ENCODE results near the gene MCRS1.
"Not testable (repeated sequence)": the region's sequence is repeated elsewhere in the genome, so short reads cannot be mapped to it uniquely, and the experiment has no call there.

MCRS1 gene

DNA sequence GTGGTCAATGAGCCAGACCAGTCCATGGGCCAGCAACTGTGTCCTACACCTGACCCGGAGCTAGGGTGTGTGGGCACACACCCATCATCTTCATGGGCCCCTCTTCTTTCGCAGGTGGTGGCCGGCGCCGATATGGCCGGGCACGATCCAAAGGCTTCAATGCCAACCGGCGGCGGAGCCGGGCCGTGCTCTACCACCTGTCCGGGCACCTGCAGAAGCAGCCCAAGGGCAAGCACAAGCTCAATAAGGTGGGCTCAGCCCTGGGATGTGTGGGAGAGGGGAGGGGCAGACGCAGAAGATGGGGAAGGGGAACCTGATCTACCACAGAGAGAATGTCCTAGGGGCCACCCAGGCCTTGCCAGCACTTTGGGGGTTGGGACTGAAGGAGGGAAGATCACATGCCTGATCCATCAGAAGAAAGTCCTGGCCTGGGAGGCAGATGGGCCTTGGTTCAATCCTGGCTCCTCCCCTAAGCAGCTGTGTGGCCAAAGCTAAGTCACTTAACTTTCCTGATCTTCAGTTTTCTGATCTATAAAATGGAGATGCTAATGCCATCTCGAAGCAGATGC lies 25.3 kb downstream of the MCRS1 start:
- no peak for DNase-seq

DNA sequence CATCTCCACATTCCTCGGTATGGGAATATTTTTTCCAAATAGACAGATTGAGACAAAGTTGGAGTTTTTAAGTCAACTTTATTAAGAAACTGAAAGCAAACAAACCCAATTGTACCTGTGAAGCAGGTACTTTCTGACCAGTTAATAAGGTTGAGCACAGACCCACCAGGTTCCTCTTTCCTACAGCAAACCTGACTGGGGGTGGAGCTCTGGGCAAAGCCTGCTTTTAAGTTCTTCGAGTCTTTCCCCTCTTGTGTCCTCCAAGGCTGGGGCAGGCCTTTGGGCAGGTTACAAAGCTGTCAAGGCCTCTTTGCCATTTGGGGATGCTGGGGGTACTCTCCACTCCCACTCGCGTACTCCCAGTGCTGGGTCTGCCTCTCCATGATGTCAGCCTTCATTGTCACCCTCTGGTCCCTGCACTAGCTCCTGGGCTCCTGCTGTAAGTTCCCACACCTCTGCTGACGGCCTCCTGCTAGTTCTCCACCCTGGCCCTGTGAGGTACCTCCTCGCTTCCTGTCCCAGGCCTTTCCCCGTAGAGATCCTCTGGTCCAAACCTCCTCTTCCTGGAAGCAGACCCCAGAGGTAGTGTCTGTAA lies 25.9 kb downstream of the MCRS1 start:
- DNase-seq, result no peak

DNA sequence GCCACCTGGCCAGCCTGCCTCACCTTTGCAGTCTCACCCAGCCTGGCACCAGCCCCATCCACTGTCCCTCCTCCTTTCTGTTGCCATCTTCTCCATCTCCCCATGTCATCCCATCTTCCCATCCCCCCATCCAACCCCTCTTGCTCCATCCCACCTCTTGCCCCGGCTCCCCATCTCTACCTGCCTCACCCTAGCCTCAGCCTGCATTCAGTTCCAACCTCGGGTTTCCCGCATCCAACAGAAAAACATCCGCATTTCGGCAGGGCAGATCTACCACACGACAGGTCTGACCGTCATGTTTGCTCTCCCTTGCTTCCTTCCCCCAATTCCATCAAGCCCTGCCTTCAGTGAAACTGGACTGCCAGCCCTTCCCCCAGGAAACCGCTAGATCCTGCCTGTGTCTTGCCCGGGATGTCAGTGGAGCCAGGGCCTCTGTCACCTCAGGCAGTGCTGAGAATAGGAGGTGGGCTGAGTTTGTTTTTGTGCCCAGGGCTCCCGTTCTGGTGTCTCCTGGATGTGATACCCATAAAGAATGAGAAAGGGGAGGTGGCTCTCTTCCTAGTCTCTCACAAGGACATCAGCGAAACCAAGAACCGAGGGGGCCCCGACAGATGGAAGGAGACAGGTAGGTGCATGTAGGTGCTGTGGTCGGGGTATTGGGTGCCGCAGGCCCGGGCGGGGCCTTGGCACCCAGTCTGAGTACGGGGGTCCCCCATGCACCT lies 26.6 kb downstream of the MCRS1 start:
- no peak for DNase-seq

DNA sequence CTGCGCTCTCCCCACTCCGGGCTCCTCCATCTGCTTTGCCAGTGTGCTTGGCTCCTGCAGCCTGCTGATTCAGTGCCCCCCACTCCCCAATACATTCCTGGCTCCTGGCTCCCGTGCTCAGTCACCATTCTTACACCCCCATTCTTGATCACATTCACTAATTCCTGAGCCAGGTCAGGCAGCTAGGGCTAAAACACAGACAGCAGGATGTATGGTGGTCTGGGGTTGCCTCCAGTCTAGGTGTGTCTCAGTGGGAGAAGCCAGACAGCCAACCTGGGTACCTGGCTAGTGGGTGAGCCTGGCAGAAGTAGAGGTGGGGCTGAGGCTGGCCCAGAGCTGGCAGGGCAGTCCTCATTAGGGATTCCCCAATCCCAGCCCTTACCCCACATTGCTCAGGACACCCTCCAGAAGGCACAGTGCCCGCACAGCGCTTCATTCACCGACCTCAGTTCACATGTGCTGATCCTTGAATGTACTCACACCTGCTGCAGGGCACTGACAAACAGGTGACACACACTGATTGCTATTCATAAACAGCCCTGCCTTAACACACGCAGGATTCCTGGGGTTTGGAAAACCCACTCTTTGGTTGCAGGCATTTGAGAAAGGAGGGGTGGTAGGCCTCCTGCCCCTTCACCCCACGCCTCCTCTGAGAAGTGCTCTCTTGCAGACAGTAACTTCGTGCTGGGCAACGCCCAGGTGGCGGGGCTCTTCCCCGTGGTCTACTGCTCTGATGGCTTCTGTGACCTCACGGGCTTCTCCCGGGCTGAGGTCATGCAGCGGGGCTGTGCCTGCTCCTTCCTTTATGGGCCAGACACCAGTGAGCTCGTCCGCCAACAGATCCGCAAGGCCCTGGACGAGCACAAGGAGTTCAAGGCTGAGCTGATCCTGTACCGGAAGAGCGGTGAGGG lies 27.5 kb downstream of the MCRS1 start:
- DNase-seq, result no peak

DNA sequence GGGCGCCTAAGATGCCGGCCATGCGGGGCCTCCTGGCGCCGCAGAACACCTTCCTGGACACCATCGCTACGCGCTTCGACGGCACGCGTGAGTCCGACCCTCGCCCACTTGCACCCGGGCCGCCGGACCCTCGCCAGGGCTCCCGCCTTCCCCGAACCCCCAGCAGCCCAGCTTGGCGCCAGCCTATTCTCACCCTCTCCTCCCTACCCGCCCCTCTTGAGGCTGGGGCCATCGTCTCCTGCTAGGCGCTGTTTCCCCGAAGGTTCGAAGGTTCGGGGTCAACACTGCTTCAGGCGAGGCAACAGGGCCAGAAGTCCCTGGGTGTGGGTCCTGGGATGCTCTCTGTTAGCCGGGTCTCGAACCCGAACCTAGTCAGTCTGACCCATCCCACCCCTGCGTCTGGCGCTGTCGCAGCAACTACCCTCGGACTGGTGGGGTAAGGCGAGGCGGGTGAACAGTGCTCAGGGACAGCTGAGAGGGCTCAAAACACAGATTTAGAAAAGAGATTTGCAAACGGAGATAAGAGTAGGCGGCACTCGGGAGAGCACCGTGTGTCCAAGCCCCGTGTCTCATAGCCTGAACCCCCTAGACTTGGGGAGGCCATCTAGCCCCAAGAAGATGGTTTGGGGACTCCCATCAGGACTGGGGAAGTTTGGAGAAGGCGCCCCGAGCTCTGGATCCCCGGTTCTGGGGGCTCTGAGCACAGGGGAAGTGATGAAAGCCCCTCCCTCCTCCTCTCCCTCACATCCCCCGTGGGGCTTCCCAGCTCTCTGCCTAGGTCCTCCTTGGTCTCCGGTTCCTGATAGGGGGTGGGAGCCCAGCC lies 28.3 kb downstream of the MCRS1 start:
- no peak for DNase-seq

DNA sequence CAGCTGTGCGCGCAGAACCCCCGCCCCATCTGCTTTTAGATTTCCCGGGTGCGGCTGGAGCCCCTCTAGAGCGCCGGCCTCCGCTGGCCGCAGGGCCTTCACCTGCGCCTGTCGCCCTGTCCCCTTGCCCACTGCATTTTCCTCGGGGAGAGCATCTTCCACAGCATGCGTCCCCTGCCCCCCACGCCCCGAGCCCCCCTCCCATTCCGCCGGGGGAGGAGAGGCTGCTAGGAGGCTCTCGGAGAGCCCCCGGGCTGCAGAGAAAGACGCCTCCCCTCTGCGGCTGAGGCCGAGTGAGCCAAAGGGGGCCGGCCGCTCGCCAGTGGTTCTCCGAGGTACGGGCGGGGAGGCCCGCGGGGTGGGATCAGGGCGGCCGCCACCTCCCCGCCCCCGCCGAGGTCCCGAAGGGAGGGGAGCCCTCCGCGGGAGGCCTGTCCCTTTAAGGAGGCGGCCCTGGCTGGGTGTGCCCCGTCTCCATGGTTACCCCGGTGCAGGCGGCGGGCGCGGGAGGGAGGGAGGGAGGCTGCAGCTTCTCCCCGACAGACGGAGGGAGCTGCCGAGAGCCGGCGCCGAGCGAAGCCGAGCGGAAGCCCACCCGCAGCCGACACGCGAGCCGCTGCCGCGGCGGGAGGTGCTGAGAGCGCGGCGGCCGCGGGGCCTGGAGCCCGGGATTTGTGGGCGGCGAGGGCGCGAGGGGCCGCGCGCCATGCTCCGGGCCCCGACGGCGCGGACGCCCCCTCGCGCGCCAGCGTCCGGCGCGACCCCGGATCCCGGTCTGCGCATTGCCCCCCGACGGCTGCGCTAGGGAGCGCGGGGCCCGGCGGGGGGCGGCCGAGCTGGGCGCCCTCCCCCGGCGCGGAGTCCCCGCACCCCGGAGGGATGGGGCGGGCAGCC lies 29.2 kb downstream of the MCRS1 start, which contains the start of gene KCNH3:
KCNH3 (plus strand) TSS at position 521 of the 894 bp plus-strand sequence. CDS start 387 bp downstream, outside the sequence.
- peak in 54 of 58 donors; percentile 28 to 89 (median 68) for DNase-seq

DNA sequence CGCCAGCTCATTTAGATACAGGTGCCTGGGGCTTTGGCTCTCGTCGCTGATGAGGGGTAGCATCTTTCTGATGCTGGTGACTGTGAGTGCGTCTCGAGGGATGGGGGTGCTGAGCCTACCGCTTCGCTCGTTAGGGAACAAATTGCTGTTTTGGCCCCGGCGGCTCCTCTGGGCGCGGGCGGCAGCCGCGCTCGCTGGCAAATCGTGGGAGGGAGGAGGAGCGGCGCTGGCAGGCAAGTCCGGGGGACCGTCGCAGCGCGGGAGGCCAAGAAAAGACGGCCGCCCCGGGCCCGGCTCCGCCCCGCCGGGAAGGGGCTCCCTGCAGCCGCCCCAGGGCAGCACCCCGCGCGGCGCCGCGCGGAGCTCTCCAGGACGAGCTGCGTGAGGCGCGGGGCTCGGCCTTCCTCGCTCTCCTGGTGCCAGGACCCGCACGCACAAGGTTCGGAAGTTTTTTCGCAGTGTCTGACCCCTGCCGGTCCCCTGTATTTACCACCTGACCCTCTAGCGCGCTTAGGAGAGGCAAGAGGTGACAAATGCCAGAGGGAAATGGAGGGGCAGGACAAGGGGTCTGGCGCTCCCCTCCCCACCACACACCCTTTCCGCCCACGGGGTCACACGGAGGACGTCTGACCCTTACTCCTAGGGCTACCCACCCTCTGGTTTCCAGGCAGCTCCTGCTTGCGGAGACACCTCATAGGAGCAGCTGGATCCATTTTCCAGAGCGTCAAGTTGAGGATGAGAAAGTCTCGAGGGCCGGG lies 30.0 kb downstream of the MCRS1 start:
- peak in 23 of 58 donors; percentile 20 to 65 (median 44) for DNase-seq

DNA sequence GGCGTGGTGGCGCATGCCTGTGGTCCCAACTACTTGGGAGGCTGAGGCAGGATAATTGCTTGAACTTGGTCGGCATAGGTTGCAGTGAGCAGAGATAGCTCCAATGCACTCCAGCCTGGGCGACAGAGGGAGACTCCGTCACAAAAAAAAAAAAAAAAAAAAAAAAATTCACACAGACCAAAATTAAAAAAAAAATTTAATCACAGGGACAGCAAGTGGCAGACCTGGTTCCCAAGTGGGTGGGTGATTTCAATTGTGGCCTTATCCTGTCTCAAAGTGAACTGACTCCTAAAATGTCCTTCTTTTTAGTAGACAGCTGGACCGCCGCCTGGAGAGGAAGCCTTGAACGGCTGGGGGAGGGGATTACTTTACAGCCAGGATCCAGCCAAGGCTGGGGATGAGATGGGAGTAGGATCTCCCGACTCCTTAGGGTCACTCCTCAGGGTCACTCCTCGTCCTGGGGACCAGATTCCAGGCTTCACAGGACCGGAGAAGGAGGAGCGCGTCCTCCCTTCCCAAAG lies 30.7 kb downstream of the MCRS1 start:
- peak in 1 of 58 donors; percentile 57 for DNase-seq

DNA sequence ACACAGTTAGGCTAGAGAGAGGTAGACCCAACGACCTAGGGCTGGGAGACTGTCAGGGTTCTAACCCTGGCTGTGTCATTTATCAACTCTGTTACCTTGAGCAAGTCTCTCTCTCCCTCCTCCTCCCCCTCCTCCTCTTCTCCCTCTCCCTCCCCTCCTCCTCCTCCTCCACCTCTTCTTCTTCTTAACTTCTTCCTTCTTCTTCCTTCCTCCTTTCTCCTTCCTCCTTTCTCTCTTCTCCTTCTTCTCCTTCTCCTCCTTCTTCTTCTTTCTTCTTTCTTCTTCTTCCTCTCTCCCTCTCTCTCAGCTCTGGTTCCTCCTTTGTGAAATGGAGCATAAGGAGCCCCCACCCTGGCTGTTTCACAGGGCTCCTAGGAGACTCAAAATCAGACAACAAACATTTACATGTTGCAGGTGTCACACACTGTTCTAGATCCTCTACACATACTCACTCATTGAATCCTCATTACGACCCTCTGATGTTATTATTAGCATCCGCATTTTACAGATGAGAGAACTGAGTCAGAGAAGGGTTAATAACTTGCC lies 31.3 kb downstream of the MCRS1 start:
- no peak for DNase-seq

DNA sequence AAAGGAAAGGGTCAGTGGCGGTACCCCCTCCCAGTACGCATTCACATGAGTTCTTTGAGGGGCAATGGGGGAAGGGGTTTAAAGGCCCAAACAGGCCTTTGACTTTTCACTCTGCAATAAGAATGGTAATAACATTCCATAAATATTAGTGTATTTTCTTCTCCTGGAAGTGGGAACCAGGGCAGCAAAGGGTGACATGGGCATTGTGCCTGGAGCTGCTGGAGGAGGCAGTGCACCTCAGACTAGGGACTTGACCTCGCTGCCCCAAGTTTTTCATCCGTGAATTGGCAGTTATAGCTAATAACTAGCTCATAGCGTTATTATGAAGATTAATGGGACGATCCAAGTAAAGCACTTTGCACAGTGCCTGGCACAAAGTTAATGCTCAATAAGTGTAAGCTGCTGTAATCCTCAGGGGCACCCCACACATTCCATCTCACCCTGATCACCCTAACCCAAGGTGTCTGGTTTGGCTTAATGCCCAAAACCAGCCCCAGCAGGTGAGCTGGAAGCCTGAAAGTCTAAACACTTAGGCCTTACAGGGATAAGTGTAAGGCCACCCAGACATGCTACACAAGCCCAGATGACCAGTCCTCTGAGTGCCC lies 31.9 kb downstream of the MCRS1 start:
- no peak for DNase-seq

DNA sequence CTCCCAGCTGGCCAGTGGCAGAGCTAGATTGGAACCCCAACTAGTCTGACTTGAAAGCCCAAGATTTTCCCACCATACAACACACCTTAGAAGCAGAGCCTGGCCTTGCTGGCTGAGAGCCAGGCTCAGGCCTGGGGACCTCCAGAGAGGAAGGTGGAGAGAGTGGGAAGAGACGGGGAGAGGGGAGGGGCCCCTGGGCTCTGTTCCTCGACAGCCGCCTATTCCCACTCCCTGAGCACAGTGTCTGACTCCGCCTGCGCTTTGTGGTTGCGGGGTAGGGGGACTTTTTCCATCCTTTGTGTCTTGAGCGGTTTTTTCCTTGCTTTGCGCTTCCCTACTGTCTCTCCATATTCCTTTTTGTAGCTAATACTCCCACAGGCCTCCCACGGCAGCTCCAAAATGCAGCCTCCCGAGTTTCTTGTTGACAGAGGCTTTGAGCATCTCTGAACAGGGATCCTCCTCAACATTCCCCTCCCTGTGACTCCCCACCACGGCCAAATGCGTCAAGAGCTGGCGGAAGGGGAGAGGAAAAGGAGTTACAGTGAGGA lies 33.1 kb downstream of the MCRS1 start:
- DNase-seq, result peak in 1 of 58 donors; percentile 47

DNA sequence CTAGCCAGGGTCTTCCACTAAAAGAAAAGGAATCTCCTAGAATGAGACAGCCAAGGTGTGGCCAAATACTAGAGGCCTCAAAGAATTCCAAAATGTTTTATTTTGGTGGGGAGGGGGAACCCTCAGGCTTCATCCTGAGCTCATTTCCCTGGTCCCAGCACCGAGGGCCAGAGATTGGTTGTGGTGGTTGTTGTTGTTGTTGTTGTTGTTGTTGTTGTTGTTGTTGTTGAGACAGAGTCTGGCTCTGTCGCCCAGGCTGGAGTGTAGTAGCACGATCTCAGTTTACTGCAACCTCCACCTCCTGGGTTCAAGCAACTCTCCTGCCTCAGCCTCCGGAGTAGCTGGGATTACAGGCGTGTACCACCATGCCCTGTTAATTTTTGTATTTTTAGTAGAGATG lies 33.8 kb downstream of the MCRS1 start:
- not testable (repeated sequence) for DNase-seq

DNA sequence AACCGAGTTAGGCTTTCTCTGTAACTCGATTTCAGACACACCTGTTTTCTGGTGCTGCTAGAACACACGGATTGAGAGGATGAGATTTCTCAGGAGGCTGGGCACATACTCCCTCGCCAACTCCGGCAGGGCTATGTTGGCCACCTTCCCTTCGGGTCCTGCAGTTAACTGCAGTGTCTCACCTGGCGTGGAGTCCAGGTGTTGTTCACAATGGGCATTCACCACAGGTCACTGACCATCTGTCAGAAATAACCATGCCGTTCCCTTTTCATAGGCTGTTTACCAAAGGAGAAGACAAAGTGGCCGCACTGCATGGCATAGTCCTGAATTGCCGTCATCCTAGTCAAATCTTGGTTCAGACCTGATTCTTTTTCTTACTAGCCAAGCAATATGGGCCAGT lies 34.6 kb downstream of the MCRS1 start:
- no peak for DNase-seq

DNA sequence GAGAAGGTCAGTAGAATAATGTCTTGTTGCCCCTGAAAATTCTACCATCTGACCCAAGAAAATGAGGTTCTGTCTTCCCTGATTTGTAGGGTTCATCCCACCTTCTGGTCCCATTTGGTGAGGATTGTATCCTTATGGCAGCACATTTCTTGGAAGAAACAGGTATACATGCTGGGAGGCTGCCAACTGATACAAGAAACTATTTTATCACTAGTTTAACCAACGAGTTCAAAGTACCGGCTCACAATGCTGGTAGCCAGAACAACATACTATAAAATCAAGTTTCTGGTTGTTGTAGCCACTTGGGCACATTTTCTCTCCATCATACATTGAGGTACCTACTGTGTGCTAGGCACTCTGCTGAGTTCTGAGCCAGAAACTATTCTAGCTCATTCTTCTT lies 36.2 kb downstream of the MCRS1 start:
- no peak for DNase-seq

DNA sequence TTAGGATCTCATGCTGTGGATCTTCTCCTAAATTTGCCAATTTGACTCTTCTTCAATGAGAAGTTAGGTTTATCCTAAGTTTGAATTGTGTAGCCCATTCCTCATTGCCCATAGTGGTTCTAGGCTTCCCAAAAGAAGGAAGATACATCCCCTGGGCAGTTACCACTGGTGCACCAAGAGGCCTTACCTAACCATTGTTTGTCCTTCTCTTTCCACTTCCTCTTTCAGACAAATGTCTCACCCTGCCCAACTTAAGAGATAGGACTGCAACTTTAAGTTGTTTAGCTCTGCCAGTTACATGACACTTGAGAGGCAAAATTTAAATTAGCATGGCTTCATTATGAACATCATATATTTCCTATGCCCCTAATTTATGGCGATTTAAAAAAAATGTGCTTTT lies 38.5 kb downstream of the MCRS1 start:
- DNase-seq, result no peak

DNA sequence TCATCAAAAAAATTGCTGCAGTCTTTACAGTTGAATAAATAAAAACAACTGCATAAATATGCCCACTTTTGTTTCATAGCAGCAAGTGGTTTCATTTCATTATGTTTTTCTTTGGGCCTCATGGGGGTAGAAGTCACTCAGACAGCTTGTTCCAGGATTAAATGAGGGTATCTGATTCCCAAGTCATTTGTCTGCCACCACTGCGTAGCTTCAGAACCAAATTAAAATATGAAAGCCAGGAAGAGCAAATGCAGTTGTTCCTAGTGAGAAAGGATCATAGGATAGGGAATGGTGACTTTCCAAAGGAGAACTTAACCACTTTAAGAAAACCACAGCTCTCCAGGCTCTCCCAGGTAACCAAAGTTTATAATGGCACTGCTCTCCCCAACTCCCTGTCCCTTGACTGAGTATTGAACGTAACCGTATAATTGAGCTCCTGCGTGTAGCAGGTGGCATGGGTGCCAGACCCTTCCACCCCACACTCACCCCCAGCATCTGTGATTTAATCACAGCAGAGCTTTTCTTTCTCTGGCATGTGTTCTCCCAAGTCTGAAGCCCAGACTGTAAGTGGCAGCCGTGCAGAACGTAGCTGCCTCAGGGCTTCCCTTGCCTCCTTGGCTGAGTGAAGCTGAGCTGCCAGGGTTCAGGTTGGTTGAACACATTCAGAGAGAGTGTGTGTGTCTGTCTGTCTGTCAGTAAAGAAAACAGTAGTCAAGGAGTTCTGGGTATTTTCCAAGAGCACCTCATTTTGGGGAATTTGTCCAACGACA lies 40.4 kb downstream of the MCRS1 start:
- no peak for DNase-seq

DNA sequence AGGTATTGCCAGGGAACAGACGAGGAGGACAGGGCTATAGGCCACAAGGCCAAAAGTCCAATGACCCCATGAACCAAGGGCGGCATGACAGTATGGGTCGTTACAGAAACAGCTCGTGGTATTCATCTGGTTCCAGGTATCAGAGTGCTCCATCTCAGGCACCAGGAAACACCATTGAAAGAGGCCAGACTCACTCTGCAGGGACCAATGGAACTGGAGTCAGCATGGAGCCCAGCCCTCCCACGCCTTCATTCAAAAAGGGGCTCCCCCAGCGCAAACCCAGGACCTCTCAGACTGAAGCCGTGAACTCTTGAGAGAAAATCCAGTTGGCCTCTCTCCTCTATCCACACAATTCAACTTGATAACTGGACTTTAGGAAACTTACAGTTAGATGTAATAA lies 42.0 kb downstream of the MCRS1 start:
- DNase-seq, result no peak
